Loucy (cell line): Measurements from ENCODE around the gene SCO1.

Experiments used
- EZH2phosphoT487 ChIP-seq: fragments of 200-600 bp; IDR thresholded peaks from 2 replicates; pipeline ENCODE4 v1.6.1; 2018; ENCODE audit warnings: antibody characterized with exemption, mild to moderate bottlenecking, moderate library complexity, borderline replicate concordance
- TF ChIP-seq, protein P1 (sequence below): fragments of 200-600 bp; sonication (generic); conservative IDR thresholded peaks from 2 replicates; pipeline ENCODE4 v1.5.1; 2014; ENCODE audit warnings: mild to moderate bottlenecking, antibody characterized with exemption, low read length

DNA sequence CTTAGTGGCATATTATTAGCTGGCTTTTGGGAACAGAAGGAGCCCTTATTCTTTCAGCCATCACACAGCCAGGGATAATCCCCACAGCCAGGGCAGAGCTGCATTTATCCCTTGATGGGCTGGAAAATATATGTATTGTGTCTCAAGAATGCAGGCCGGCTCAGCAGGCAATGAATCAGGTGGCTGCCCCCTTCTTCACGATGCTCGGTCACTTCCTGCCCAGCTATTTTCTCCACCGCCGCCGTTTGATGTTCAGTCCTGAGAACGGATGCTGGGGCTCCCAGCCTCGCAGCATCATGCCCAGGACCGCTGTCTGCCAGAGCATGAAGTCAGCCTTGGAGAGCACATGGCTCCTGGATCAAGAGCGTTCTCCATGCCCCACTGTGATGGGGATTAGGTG, 35.9 kb downstream of the SCO1 start:
- TF ChIP-seq, protein P1, sequence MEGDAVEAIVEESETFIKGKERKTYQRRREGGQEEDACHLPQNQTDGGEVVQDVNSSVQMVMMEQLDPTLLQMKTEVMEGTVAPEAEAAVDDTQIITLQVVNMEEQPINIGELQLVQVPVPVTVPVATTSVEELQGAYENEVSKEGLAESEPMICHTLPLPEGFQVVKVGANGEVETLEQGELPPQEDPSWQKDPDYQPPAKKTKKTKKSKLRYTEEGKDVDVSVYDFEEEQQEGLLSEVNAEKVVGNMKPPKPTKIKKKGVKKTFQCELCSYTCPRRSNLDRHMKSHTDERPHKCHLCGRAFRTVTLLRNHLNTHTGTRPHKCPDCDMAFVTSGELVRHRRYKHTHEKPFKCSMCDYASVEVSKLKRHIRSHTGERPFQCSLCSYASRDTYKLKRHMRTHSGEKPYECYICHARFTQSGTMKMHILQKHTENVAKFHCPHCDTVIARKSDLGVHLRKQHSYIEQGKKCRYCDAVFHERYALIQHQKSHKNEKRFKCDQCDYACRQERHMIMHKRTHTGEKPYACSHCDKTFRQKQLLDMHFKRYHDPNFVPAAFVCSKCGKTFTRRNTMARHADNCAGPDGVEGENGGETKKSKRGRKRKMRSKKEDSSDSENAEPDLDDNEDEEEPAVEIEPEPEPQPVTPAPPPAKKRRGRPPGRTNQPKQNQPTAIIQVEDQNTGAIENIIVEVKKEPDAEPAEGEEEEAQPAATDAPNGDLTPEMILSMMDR, result no peak
- TF ChIP-seq EZH2phosphoT487, result no peak
